Activated T-helper 17 cell treated with anti-CD3 and anti-CD28 coated beads, Interleukin-2, amount 50 U/mL, for 72 hours (primary cell): ENCODE data around the gene SLC38A3. TPM values are rescaled to one million over a fixed set of nuclear protein-coding genes. Genes with fewer than 3 reads are reported as not detected.
"Not testable (repeated sequence)": the region's sequence is repeated elsewhere in the genome, so short reads cannot be mapped to it uniquely, and the experiment has no call there.

Source experiments
- ATAC-seq: fragments of 150-1000 bp; cut with Tn5 transposase; replicated peaks from 2 replicates; pipeline ENCODE4 v1.10.0; 2021; ENCODE audit warnings: mild to moderate bottlenecking, moderate library complexity
- H3K27ac Mint-ChIP-seq: one replicate; pipeline ENCODE4 v1.8.0; 2022; ENCODE audit warnings: mixed read lengths
- H3K27me3 Mint-ChIP-seq: one replicate; pipeline ENCODE4 v1.8.0; 2022; ENCODE audit warnings: mixed read lengths
- H3K36me3 Mint-ChIP-seq: one replicate; pipeline ENCODE4 v1.8.0; 2022; ENCODE audit warnings: low read depth, mild to moderate bottlenecking, mixed read lengths
- H3K4me1 Mint-ChIP-seq: one replicate; pipeline ENCODE4 v1.8.0; 2022; ENCODE audit warnings: mixed read lengths
- H3K4me3 Mint-ChIP-seq: one replicate; pipeline ENCODE4 v1.8.0; 2022; ENCODE audit warnings: mild to moderate bottlenecking, mixed read lengths
- H3K9me3 Mint-ChIP-seq: one replicate; pipeline ENCODE4 v1.8.0; 2022; ENCODE audit warnings: mixed read lengths
- total RNA-seq, 2 donors: library from RNA; stranded (reverse); gene quantifications; one replicate each; pipeline ENCODE4 v1.2.3, GENCODE V29; 2022

SLC38A3 gene
- total RNA-seq, 2 donors from 2014 or later, result 0.71 TPM; not detected in 1

DNA sequence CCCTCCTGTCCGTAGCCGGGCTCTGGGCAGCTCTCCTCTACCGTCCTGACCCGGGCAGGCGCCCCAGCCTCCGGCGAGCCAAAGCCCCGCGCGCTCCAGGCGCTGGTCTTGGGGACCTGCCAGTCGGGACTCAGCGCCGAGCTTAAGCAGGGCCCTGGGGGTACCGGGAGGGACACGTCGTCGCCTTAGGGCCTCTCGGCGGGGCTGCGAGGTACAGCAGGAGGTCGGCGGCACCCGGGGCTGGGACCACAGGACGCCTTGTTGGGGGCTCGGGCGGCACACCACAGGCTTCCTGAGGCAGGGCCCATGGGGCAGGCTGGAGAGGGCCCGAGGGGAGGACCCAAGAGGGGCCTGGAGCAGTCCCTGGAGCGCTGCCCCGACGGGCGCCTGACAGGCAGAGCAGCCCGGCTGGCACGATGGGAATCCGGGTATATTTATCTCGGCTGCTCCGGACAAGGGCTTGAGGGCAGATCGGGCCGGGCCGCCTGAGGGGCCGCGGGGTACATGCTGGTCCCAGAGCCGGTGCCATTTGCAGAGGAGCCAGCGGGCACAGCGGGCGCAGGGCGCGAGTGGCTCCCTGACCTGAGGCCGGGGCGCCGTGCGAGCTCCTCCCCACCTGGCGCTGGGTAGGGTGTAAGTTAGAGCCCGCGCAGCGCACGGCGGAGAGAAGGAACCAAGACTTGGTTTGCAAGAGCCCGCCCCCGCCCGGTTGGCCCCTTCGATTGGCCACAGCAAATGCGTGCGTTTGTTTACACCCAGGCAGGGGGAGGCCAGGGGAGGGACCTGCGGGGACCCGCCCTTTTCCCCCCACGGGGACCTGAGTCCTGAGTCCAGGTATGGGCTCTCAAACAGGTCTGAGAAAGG, 574 bp downstream of the SLC38A3 start:
- no peak overlapping the region for H3K27ac Mint-ChIP-seq
- peaks cover 24% of the 10 kb centered on the region for H3K27me3 Mint-ChIP-seq
- no peaks in the 10 kb centered on the region for H3K9me3 Mint-ChIP-seq
- H3K36me3 Mint-ChIP-seq, result no peaks in the 10 kb centered on the region
- no peak overlapping the region for H3K4me3 Mint-ChIP-seq
- peak; percentile 42 for ATAC-seq
- H3K4me1 Mint-ChIP-seq, result no peaks in the 10 kb centered on the region

- no peak for ATAC-seq
- Mint-ChIP-seq H3K36me3 (no peaks in the 10 kb centered on the region), H3K4me1 (no peaks in the 10 kb centered on the region), H3K4me3 (no peak overlapping the region), H3K27me3 (peaks cover 15% of the 10 kb centered on the region), H3K27ac (no peak overlapping the region), H3K9me3 (no peaks in the 10 kb centered on the region)
Measured at GRCh38 chr3:50207359-50208042, 2.4 kb downstream of the SLC38A3 start.

- no peaks in the 10 kb centered on the region for H3K36me3 Mint-ChIP-seq
- H3K27me3 Mint-ChIP-seq, result peaks cover 6% of the 10 kb centered on the region
- ATAC-seq, result no peak
- no peaks in the 10 kb centered on the region for H3K9me3 Mint-ChIP-seq
- no peak overlapping the region for H3K4me3 Mint-ChIP-seq
- H3K27ac Mint-ChIP-seq, result no peak overlapping the region
- H3K4me1 Mint-ChIP-seq, result no peaks in the 10 kb centered on the region
Measured at GRCh38 chr3:50208677-50209344, 3.7 kb downstream of the SLC38A3 start.

DNA sequence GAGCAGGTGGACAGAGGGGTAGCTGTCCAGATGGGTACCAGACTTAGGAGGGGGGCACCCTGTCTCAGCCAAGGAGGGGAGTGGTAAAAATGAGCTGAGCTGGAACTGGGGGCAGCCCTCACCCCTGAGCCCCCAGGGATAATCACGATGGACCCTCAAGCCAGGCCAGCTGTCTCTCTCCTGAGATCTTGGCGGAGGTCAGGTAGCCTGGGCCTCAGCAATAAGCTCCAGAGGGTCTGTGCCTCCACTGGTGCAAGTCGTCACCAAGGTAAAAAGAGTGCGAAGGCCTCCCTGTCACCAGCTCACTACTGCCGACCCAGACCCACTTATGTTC, 5.1 kb downstream of the SLC38A3 start:
- Mint-ChIP-seq H3K4me3 (no peak overlapping the region), H3K27ac (no peak overlapping the region), H3K9me3 (no peaks in the 10 kb centered on the region), H3K27me3 (peaks cover 4% of the 10 kb centered on the region), H3K4me1 (no peaks in the 10 kb centered on the region), H3K36me3 (no peaks in the 10 kb centered on the region)
- ATAC-seq, result no peak

DNA sequence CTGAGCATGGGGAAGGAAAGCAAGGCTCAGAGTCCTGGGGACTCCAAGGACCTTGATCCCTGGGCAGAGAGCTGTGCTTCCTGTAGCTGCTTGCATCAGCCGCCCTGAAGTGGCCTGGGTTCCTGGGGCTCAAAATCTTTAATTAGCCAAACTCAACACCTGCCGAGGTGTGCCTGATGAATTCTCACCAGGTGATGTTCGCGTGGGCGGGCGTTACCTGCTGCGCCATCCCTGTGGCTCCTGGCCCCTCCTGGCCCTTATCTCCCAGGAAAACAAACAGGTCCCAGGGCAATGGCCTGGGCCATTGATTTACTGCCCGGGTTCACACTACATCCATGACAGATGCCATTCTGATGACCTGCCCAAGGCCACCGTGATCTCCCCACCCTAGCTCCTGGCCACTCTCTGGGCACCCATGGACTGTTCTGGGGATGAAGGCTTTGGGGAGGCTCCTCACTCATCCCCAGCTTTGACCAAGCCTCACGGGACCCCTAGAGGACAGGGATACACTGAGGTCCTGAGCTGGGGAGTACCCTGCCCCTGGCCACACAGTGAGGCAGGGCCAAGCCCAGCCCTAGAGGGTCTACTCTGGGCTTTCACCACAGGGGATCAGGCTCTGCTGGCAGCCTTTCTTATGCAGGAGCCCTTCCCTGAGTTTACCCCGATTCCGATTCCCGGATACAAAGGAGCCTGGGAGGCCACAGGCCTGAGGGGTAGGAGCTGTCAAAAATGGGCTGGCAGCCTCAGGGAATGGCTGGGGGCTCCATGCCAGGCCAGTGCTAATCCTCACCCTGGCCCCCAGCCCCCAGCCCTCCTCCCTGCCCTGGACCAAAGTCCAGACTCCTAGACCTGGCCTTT, 5.7 kb downstream of the SLC38A3 start:
- no peaks in the 10 kb centered on the region for H3K4me1 Mint-ChIP-seq
- no peaks in the 10 kb centered on the region for H3K36me3 Mint-ChIP-seq
- H3K27ac Mint-ChIP-seq, result no peak overlapping the region
- H3K27me3 Mint-ChIP-seq, result peaks cover 4% of the 10 kb centered on the region
- H3K4me3 Mint-ChIP-seq, result no peak overlapping the region
- H3K9me3 Mint-ChIP-seq, result no peaks in the 10 kb centered on the region
- ATAC-seq, result no peak

GRCh38 chr3:50211368-50211717, 6.3 kb downstream of the SLC38A3 start:
- not testable (repeated sequence) for ATAC-seq, H3K9me3 Mint-ChIP-seq, H3K4me3 Mint-ChIP-seq, H3K4me1 Mint-ChIP-seq, H3K27ac Mint-ChIP-seq, H3K36me3 Mint-ChIP-seq, H3K27me3 Mint-ChIP-seq

- no peaks in the 10 kb centered on the region for H3K9me3 Mint-ChIP-seq
- peak; percentile 52 for ATAC-seq
- H3K4me1 Mint-ChIP-seq, result no peaks in the 10 kb centered on the region
- H3K4me3 Mint-ChIP-seq, result no peak overlapping the region
- no peaks in the 10 kb centered on the region for H3K36me3 Mint-ChIP-seq
- H3K27me3 Mint-ChIP-seq, result peaks cover 4% of the 10 kb centered on the region
- H3K27ac Mint-ChIP-seq, result peak overlapping the region; percentile 22
Measured at GRCh38 chr3:50211930-50212329, 6.9 kb downstream of the SLC38A3 start.

- Mint-ChIP-seq H3K27ac (no peak overlapping the region), H3K36me3 (no peaks in the 10 kb centered on the region), H3K9me3 (no peaks in the 10 kb centered on the region), H3K27me3 (peaks cover 4% of the 10 kb centered on the region), H3K4me1 (no peaks in the 10 kb centered on the region), H3K4me3 (no peak overlapping the region)
- ATAC-seq, result peak; percentile 16
Measured at GRCh38 chr3:50212502-50212901, 7.4 kb downstream of the SLC38A3 start.

GRCh38 chr3:50212971-50213370, 7.9 kb downstream of the SLC38A3 start:
- no peaks in the 10 kb centered on the region for H3K36me3 Mint-ChIP-seq
- no peaks in the 10 kb centered on the region for H3K9me3 Mint-ChIP-seq
- H3K4me3 Mint-ChIP-seq, result no peak overlapping the region
- H3K27me3 Mint-ChIP-seq, result peaks cover 4% of the 10 kb centered on the region
- no peak for ATAC-seq
- no peaks in the 10 kb centered on the region for H3K4me1 Mint-ChIP-seq
- H3K27ac Mint-ChIP-seq, result no peak overlapping the region

DNA sequence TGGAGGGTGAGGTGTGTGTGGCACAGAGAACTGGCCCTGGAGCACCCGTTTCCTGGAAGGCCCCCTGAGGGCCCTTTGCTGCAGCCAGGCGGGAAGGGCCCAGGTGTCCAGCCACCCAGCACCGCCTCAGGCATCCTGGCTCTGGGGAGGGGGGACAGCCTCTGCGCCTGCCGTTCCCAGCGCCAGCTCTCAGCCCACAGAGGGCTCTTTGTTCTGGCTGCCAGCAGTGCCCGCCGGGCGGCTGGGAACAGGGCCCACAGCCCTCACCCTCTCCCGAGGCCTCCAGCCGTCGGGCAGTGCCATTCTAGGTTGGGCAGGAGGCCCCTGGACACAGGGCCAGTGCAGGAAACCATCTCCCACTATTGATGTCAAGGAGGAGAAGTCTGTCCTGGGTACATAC, 8.3 kb downstream of the SLC38A3 start:
- Mint-ChIP-seq H3K27me3 (peaks cover 4% of the 10 kb centered on the region), H3K4me1 (no peaks in the 10 kb centered on the region), H3K9me3 (no peaks in the 10 kb centered on the region), H3K4me3 (no peak overlapping the region), H3K36me3 (no peaks in the 10 kb centered on the region), H3K27ac (no peak overlapping the region)
- ATAC-seq, result no peak

DNA sequence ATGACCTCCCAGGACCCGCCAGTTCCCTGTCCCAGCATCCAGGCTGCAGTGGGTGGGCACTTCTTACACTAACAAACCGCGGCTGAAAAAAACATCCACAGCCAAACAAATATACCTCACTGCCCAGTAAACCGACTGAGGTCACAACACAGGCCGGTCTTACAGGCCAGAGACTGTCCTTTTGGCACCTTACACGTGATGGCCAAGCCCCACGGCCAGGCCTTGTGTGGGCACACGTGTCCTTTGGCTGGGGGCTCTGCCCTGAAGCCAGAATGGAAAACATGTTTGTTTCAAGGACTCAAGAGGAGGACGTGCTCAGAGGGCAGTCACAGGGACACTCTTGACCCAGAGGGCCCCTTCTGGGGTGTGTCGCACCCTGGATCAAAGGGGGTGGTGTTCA, 9.8 kb downstream of the SLC38A3 start:
- no peak overlapping the region for H3K4me3 Mint-ChIP-seq
- H3K27ac Mint-ChIP-seq, result no peak overlapping the region

DNA sequence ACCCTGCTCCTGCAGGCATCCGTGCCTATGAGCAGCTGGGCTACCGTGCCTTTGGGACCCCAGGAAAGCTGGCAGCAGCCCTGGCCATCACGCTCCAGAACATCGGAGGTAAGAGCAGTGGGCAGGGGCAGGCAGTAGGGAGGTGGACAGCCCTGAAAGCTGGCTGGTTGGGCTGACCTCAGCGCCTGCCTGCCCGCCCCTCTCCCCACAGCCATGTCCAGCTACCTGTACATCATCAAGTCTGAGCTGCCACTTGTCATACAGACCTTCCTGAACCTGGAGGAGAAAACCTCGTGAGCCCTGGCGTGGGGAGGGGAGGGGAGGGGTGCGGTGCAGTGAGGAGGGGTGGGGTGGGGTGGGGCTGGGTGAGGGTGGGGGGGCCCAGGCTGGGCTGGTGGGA, 10.5 kb downstream of the SLC38A3 start:
- ATAC-seq, result no peak
- H3K9me3 Mint-ChIP-seq, result no peaks in the 10 kb centered on the region

More for the DNA sequence above, 9.8 kb downstream of the SLC38A3 start:
- H3K4me1 Mint-ChIP-seq, result no peaks in the 10 kb centered on the region
- no peaks in the 10 kb centered on the region for H3K27me3 Mint-ChIP-seq
- ATAC-seq, result no peak
- no peaks in the 10 kb centered on the region for H3K9me3 Mint-ChIP-seq
- no peaks in the 10 kb centered on the region for H3K36me3 Mint-ChIP-seq

DNA sequence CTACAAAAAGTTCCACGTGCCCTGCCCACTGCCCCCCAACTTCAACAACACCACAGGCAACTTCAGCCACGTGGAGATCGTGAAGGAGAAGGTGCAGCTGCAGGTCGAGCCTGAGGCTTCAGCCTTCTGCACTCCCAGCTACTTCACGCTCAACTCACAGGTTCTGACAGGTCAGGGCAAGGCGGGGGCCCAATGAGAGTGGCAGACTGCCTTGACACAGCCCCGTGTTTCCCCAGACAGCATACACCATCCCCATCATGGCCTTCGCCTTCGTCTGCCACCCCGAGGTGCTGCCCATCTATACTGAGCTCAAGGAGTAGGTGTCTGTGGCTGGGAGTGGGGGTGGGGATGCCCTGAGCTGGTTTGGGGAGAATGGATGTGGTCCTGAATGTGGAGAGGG, 12.6 kb downstream of the SLC38A3 start:
- H3K4me1 Mint-ChIP-seq, result no peaks in the 10 kb centered on the region
- H3K27ac Mint-ChIP-seq, result no peak overlapping the region
- no peaks in the 10 kb centered on the region for H3K9me3 Mint-ChIP-seq
- ATAC-seq, result no peak
- no peak overlapping the region for H3K4me3 Mint-ChIP-seq
- no peaks in the 10 kb centered on the region for H3K27me3 Mint-ChIP-seq
- no peaks in the 10 kb centered on the region for H3K36me3 Mint-ChIP-seq

More for the DNA sequence above, 10.5 kb downstream of the SLC38A3 start:
- H3K36me3 Mint-ChIP-seq, result no peaks in the 10 kb centered on the region
- no peaks in the 10 kb centered on the region for H3K4me1 Mint-ChIP-seq
- H3K27ac Mint-ChIP-seq, result no peak overlapping the region
- H3K4me3 Mint-ChIP-seq, result no peak overlapping the region
- H3K27me3 Mint-ChIP-seq, result no peaks in the 10 kb centered on the region

GRCh38 chr3:50218448-50218847, 13.4 kb downstream of the SLC38A3 start:
- ATAC-seq, result no peak
- Mint-ChIP-seq H3K27me3 (no peaks in the 10 kb centered on the region), H3K4me3 (no peak overlapping the region), H3K4me1 (no peaks in the 10 kb centered on the region), H3K27ac (no peak overlapping the region), H3K9me3 (no peaks in the 10 kb centered on the region), H3K36me3 (no peaks in the 10 kb centered on the region)
